Epithelial cell of esophagus (primary cell): ENCODE measurements around the gene PAK4.

ENCODE experiments used
- DNase-seq: peaks from one replicate; pipeline ENCODE4 v3.0.0; 2010; ENCODE audit warnings: low read depth
- H3K4me3 ChIP-seq: 2 replicates; pipeline ENCODE4 v1.5.1; 2011; ENCODE audit warnings: mild to moderate bottlenecking, low read length, control low read depth
- CTCF ChIP-seq: IDR thresholded peaks from 2 replicates; pipeline ENCODE4 v1.5.1; 2011; ENCODE audit warnings: low read depth, mild to moderate bottlenecking, low read length, control low read depth, inconsistent platforms; ENCODE audit not compliant: insufficient read depth; ENCODE audit errors: missing control alignments

The PAK4 gene

GRCh38 chr19:39168258-39169142 lies 42.9 kb downstream of the PAK4 start:
- no peak overlapping the region for H3K4me3 ChIP-seq
- no peak for TF ChIP-seq CTCF
- DNase-seq, result no peak

- H3K4me3 ChIP-seq, result no peak overlapping the region
- DNase-seq, result no peak
- no peak for TF ChIP-seq CTCF
Observed at GRCh38 chr19:39169143-39169810, 43.7 kb downstream of the PAK4 start.

GRCh38 chr19:39170386-39171231 lies 45.0 kb downstream of the PAK4 start:
- TF ChIP-seq CTCF, result no peak
- no peak overlapping the region for H3K4me3 ChIP-seq
- no peak for DNase-seq

- DNase-seq, result no peak
- no peak overlapping the region for H3K4me3 ChIP-seq
- no peak for TF ChIP-seq CTCF
Observed at GRCh38 chr19:39171479-39172465, 46.2 kb downstream of the PAK4 start.

GRCh38 chr19:39172700-39173501 lies 47.3 kb downstream of the PAK4 start:
- TF ChIP-seq CTCF, result no peak

More at GRCh38 chr19:39172700-39173501, 47.3 kb downstream of the PAK4 start:
- DNase-seq, result no peak
- no peak overlapping the region for H3K4me3 ChIP-seq
